SK-N-SH (cell line): Measurements from ENCODE around the gene PPP1R3C.

Experiments used
- NFIC ChIP-seq: IDR thresholded peaks from 2 replicates; pipeline ENCODE4 v1.4.0; 2012; ENCODE audit warnings: borderline replicate concordance
- POLR2AphosphoS5 ChIP-seq: IDR thresholded peaks from 2 replicates; pipeline ENCODE4 v1.6.1; 2012; ENCODE audit warnings: low read depth, low read length
- TF ChIP-seq, protein P1 (sequence below): fragments of 200-600 bp; sonication (generic); IDR thresholded peaks from 2 replicates; pipeline ENCODE4 v1.6.1; 2017; ENCODE audit warnings: antibody characterized with exemption, mild to moderate bottlenecking, moderate library complexity
- TF ChIP-seq, protein P2 (sequence below): fragments of 150-350 bp; IDR thresholded peaks from 2 replicates; pipeline ENCODE4 v1.6.1; 2016; ENCODE audit warnings: mild to moderate bottlenecking, low read depth, low read length

DNA sequence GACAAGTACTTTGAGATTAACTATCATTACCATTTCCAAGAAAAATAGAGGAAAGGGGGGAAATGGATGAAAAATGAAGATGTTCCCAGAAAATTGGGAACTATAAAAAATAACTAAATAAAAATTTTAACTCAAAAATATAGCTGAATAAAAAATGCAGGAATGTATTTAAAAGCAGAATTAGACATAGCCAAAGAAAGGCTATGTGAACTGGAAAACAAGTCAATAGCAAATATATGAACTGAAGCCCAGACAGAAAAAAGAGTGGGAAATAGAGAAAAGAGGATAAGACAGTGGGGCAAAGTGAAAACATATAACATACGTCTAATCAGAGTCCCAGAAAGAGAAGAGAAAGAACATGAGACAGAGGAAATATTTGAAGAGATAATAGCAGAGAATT lies 10.3 kb downstream of the PPP1R3C start:
- TF ChIP-seq POLR2AphosphoS5, result no peak
- TF ChIP-seq, protein P1, sequence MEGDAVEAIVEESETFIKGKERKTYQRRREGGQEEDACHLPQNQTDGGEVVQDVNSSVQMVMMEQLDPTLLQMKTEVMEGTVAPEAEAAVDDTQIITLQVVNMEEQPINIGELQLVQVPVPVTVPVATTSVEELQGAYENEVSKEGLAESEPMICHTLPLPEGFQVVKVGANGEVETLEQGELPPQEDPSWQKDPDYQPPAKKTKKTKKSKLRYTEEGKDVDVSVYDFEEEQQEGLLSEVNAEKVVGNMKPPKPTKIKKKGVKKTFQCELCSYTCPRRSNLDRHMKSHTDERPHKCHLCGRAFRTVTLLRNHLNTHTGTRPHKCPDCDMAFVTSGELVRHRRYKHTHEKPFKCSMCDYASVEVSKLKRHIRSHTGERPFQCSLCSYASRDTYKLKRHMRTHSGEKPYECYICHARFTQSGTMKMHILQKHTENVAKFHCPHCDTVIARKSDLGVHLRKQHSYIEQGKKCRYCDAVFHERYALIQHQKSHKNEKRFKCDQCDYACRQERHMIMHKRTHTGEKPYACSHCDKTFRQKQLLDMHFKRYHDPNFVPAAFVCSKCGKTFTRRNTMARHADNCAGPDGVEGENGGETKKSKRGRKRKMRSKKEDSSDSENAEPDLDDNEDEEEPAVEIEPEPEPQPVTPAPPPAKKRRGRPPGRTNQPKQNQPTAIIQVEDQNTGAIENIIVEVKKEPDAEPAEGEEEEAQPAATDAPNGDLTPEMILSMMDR, result no peak
- TF ChIP-seq, protein P2, sequence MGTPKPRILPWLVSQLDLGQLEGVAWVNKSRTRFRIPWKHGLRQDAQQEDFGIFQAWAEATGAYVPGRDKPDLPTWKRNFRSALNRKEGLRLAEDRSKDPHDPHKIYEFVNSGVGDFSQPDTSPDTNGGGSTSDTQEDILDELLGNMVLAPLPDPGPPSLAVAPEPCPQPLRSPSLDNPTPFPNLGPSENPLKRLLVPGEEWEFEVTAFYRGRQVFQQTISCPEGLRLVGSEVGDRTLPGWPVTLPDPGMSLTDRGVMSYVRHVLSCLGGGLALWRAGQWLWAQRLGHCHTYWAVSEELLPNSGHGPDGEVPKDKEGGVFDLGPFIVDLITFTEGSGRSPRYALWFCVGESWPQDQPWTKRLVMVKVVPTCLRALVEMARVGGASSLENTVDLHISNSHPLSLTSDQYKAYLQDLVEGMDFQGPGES, result no peak
- no peak for TF ChIP-seq NFIC
